DMS 273 (cell line): ENCODE data around the gene EVL.
A peak's percentile ranks its signal among the peaks of the same experiment; 100 is the strongest.

Source experiments
- DNase-seq: peaks from one replicate; lab custom pipeline; 2025; ENCODE audit not compliant: unreplicated experiment; lab: John Stamatoyannopoulos, UW

Gene EVL

DNA sequence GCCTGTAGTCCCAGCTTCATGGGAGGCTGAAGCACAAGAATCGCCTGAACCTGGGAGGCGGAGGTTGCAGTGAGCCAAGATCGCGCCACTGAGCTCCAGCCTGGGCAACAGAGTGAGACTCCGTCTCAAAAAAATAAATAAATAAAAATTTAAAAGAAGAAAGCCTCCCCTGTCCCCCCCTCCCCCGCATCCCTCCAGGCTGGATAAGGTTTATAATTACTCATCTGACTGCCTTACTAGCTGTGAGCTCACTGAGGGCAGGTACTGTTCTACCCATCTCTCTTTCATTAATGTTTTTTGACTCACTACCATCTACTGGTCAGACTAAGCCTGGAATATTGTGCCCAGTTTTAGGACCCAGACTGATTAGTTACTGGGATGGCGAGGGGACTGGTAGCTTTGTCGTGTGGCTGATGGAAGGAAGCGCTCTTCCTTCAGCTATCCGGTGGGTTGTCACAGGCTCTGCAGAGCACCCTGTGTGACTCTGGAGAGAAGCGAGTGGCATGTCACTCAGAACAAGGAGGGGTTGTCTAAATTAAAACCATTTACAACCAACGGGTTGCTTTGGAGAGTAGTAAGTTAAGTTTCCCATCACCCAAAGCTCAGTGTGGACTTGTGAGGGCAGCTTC lies 16.9 kb downstream of the EVL start:
- DNase-seq = no peak

DNA sequence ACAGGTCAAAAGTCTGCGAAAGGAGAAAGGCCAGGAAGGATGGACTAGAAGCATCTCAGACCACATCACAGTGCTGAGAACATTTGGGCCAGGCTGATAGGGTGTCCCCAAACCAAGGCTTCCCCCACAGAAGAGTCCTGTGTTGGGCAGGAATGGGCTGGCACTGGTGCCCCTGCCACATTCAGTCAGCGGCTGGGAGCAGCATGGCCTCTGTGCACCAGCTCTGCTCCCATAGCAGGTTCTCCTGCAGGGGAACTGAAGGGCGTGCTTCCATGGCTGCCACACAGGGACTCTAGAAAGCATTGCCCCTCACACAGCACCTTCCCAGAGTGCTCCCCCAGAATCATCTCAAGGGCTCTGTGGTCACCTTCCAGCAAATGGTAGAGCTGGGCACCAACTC lies 17.5 kb downstream of the EVL start:
- DNase-seq = no peak

DNA sequence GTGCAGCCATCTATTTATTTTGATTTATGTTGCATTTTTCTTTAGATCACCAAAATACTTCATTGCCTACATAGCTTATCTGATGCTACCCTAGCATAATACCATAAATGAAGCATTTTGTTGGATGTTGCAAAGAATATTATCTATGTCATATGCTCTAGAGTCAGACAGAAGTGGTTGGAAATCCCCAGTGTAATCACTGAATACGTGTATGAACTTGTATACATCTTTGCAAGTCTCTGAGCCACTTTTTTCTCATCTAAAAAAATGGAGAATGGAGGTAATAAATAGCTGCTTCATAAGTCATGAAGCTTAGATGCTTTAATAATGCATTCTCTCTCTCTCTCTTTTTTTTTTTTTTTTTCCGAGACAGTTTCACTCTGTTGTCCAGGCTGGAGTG lies 18.5 kb downstream of the EVL start:
- DNase-seq = no peak

DNA sequence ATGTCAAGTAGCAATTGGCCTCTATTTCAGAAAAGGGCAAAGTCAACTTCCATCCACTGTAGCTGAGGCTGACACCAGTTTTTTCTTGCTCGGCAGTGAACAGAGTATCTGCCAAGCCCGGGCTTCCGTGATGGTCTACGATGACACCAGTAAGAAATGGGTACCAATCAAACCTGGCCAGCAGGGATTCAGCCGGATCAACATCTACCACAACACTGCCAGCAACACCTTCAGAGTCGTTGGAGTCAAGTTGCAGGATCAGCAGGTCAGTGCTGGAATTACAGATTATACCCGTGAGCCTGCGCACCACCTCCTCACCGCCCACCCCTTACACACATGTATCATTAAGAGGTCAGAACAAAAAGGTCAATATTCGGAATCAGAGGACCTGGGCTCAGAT lies 19.4 kb downstream of the EVL start:
- DNase-seq = no peak

DNA sequence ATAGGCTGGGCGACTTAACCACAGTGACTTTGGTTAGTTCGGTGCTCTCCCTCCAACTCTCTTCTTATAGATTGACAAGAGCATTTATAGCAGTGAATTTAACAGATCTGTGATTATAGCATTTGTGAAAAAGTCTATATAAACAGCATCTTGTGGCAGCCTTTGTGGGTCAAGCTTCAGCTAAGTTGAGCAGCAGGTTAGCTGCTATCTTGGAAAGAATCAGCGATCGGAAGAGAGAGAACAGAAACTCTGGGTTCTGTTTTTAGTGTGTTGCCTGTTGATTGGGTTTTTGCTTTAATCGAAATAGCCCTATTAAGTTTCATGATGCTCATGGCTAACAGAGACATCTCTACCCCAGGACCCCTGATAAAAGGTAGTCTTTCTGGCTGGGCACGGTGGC lies 20.2 kb downstream of the EVL start:
- no peak for DNase-seq

DNA sequence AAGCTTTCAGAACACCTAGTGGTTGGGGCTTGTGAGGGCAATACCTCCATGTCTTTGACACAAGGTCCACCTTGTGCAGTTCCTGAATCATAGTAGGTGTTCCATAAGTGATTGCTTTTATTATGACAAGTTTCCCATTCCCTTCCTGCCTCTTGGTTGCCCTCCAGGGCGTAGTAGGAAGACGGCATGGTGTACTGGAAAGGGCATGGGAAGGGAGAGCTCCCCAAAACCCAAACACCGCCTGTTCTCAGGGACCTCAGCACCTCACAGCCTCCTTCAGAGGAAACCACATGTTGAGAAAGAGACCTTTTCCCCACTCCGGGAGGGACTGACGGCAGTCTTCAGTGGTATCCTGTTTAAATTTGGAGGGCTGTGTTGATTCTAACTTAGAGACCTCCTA lies 21.1 kb downstream of the EVL start:
- no peak for DNase-seq

DNA sequence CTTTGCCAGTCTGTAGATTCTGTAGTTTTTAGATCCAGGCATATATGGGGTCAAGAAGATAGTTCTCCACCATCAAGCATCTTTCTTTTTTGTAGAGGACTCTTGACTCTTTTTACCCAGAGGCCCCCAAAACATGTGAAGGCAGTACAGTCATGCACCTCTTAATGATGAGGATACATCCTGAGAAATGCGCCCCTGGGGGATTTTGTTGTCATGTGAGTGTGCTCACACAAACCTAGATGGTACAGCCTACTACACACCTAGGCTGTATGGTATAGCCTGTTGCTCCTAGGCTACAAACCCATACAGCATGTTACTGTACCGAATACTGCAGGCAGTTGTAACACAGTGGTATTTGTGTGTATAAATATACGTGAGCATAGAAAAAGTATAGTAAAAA lies 23.0 kb downstream of the EVL start:
- no peak for DNase-seq

DNA sequence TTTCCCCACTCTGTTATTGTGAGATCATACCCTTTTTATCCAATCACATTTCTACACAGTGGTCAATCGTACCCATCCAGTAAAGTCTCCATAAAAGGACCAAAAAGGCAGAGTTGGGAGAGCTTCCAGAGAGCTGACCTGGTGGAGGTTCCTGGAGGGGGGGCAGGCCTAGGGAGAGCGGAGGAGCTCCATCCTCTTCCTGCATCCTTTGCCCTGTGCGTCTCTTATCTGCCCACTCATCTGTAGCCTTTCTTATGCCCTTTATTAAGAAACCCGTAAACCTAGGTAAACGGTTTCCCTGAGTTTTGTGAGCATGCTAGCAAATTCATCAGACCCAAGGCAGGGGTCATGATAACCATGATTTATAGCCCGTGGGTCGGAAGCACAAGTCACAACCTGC lies 26.2 kb downstream of the EVL start:
- no peak for DNase-seq

DNA sequence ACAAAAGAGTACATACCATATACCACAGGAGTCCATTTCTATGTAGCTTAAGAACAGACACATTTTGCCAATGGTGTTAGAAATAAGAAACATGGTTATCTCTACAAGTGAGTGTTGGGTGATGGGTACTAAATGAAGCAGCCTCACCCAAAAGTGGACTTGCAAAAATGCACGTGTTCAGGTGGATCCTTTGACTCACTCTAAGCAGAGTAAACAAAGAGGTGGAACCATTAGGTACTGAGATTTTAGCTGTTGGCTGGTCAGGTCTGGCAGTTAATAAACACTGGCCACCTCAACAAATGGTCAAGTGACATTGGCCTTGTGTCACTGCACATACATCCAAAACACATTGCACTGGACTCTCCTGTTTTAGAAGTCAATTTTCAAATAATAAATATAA lies 27.6 kb downstream of the EVL start:
- no peak for DNase-seq

DNA sequence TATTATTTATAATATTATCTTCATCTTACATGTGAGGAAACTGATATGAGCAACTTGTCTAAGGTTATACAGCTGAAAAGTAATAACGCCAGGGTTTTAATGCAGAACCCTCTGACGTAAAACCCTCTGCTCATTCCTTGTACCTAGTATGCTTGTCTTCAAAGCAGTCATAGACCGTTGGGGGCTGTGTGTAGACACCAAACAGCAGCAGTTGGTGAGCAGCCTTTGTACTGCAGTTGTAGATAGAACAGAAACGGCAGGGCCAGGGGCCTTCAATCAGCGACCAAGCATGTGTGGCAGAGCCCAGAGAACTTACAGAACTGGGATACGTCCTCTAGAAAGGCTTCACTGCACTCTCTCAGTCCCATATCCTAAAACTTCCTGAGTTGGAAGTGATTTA lies 28.1 kb downstream of the EVL start:
- DNase-seq = no peak

DNA sequence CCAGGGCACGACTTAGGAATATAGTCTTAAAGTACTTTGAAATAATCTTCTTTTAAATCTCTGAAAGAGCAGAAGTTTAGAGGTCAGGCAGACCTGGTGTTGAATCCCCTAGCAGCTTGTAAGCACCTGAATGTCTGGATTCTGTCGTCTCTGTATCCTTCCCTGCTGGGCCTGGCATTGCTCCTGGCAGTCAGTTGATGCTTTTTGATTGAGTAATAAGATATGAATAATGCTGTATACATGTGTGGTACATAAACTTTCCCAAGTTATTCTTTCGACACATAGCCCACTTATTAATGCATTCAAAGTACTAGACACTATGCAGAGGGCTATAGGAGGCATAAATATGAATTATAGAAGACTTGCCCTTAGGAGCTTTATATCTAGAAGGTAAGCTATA lies 31.4 kb downstream of the EVL start:
- no peak for DNase-seq

DNA sequence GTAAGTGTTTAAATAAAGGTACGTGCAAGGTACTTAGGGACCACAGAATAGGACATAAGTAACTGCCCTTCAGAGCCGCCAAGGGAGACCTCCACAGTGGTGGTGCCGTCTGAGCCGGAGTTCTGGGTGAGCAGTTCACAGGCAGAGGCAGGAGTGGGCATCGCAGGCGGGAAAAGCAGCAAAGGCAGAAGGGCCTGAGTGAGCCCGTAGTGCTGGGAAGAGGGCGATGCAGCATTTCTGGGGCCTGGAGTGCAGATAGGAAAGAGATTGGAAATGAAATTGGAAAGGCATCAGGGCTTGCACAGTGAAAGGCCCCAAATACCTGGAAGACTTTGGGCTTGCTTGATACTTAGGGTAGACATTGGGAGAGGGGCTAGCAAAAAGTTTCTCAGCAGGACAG lies 32.9 kb downstream of the EVL start:
- DNase-seq = no peak

DNA sequence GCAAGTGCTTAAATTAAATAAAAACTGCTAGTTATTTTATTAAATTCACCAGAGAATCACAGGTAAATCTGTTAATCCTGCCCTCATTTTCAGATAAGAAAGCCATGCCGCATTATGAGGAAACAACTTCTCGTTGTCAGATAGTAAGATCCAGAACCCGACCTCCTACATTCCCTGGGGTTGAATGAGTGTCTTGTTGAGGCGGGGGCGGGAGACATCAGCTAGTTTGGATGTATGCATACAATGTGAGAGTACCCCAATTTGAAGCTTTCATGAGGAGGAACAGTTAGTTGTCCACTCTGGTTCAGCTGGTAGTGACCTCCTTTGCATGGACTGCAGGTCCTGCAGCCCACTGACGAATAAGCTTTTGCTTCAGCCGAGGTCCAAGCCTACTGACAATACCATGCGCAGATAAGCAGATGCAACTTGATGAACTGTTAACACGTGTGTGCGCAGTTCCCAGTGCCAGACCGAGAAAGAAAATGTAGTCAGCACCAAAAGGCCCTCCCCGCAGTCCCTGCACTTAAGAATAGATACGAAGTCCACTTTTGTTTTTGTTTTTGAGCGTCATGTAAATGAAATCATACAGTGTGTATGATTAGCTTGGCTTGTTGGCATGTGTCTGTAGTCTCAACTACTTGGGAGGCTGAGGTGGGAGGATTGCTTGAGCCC lies 34.9 kb downstream of the EVL start:
- DNase-seq = no peak

DNA sequence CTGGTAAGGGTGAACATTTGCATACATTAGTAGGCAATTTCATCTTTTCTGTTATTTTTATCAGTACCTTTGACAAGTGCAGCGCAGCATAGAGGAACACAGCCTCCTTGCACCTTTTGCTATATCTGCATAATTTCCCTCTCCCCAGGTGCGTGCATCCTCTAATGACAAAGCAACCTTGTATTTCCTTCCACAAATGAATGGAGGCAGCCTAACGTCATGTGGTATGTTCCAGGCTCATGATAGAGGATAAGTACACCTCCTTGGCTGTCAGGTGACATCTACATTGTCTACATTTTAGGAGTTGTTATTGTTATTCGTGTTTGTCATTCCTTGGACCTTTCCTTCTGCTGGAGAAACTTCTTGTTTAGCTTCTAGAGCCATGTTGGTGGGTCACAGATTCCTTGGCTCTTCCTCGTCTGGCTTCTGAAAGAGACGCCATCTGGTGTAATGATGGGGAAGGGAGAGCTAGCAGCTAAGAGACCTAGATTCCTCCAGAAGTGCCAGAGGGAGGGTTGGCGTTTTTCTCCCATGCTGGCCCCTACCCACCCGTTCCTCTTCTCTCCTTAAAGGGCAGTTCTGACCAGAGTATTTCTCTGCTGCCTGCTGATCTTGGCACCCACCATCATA lies 37.0 kb downstream of the EVL start:
- peak; percentile 41 for DNase-seq

DNA sequence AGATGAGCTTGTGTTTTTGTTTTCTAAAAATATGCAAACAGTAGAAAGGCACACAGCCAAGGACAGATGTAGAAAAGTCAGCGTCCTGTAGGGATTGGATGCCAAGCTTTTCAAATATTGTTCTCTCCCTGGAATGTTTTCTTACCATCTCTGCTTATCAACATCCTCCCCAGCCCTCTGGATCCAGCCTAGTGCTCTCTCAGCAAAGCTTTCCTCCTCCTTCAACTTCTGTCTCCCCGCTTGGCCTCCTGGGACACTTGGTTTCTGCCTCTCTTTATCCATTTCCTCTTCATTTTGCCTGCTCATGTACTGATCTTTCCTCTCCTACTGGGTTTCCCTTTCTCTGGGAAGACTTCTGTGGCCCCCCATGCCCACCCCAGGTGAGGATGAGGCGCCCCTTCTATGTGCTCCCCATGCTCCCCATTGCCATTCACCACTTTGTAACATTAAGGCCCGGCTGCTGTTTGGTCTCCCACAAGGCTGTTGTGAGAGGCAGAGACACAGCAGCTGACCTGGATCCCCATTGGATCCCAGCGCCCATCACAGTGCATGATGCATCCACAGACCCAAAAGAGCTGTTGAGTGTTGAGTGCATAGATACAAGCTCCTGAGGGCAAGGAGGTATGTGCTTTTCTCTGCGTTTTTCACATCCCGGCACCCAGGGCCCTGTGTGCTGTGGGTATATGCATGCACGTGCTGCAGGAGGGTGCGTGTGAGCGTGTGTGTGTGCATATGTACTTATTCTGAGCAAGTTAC lies 38.2 kb downstream of the EVL start:
- DNase-seq = no peak

DNA sequence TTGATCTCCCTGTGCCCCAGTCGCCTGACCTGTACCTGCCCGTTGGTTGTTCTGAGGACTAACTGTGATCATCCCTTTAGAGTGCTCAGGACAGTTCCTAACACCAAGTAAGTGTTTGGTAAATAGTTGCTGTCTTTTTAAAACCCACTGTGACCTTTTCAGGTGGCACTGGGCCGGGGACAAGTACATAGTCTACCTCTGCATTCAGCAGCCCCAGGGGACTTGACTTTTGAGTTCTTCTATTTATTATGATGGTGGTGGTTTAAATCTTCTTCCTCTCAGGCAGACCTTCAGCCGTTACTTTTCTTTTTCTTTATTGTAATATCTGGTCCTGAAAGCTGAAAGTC lies 38.8 kb downstream of the EVL start:
- DNase-seq = no peak

DNA sequence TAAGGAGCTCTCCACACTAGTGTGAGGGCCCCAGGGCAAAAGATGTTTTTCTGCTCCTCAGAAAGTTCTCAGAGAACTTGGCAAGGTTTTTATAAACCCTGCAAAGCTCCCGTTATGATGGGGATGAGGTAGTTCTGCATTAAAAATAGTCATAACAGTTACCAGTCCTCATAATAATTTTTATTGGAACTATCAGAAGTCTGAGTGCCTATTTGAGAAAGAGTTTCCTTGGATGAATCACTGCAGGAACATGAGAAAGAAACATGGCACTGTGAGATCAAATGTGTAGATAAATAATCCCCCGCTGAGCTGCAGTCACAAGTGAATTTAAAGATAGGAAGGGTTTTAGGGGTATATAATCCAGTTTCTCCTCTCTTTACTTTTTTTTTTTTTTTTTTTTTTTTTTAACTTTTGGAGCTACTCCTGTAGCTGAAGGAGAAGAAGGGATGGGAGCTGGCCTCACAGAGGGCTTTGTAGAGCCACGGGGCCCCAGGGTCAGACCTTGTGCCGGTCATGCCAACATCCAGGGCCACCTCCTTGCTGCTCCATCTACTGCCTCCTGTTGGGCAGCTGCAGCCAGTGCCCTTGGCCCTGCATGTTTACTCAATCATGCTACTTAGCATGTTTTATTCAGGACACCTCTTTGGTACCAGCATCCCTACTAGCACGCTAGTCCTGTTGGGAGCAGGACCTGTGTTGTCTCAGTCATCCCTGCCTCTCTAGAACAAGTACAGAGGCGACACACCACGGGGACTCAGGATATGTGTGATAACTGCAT lies 39.5 kb downstream of the EVL start:
- DNase-seq = no peak

DNA sequence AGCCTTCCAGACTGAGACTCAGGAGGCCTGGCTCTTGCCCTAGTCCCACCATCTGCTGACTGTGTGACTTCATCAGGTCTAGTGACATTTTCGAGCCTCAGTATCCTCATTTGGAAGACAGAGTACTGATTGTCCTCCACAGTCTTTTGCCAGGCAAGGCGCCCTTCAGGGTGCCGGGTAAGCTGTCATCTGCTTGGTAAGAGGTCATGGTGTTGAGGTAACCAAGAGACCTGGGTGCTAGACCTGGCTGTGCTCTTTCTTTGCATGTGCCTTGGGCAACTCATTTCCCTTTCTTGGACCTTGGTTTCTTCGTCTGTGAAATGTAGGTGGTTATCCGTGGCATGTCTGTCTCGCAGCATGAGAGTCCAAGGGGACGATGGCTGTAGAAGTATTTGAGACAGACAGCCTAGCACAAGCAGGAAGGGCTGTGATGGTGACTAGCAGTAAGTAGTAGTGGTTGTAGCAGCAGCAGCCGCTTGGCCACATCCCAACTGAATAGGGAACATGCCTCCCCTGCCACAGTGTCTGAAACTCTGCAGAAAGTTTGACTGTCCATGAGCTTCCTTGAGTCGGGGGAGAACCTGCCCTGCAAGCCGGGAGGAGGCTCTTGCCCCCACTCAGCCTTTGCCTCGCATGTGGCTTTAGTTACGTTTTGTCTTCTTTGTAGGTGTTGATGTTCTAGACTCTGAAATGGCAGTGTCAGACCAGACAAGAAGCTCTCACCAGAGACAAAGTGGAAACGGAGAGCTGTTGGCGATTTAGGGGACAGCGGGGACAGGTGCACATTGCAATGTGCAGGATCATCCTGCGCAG lies 40.3 kb downstream of the EVL start:
- no peak for DNase-seq

DNA sequence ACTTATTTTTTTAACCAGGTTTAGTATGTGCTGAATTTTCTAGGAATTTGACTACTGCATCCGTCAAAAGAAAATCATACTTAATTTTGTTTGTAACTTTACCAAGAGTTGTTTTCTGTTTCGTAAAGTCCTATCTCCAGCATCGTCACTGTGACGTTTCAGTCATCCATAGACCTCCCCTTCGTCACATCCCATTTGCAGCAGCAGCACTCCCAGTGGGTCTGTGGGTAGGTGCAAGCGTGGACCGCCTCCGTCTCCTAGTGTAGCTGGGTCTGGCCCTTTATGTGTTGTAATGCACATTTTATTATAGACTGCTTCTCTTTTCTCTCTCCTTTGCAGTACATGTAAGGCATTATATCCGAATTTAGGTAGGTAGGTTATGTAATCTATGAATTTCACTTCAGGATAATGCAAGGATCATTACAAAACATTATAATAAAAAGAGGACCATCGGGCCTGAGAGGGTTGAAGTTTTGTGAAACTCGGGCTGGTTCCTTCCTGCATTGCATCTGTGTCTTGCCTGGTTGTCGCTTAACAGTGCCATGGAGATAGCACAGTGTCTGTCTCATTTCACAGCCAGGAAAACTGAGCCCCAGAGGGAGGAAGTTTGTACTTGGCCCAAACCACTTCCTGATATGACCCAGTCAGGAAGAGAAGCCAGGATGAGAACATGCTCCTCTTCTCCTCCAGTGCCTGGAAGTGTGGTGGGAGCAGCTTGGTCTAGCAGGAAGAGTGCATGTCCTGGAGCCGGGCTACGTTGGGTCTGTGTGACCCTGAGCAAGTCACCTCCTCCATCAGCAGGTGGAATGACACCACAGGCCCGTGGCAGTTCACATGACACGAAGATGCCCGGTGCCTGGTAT lies 41.3 kb downstream of the EVL start:
- DNase-seq = no peak

DNA sequence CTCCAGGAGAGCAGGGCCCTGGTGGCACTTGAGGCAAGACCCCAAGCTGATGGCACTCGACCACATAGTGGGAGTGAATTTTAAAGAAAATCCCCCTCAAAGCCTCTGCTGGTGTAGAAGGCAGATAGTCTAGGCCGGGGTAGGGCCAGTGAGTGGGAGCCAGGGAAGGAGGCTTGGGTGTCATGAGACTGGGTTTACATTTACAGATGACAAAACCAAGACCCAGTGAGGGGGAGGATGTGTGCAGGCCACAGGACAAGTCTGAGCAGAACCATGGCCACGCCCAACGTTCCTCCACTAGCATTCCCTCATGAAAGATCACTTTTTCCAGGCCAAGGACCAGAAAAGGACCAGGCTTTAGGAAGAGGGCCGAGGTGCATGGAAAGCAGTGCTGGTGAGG lies 42.0 kb downstream of the EVL start:
- DNase-seq = no peak
